ENCODE data around the gene MEP1A. TPM values are rescaled to one million over a fixed set of nuclear protein-coding genes. Genes with fewer than 3 reads are reported as not detected.

The MEP1A gene
- total and polyA plus RNA-seq, 9 of the 15 experiments (the other 6 are each of a cell fraction or from before 2014, with no cell fraction given): not detected

DNA sequence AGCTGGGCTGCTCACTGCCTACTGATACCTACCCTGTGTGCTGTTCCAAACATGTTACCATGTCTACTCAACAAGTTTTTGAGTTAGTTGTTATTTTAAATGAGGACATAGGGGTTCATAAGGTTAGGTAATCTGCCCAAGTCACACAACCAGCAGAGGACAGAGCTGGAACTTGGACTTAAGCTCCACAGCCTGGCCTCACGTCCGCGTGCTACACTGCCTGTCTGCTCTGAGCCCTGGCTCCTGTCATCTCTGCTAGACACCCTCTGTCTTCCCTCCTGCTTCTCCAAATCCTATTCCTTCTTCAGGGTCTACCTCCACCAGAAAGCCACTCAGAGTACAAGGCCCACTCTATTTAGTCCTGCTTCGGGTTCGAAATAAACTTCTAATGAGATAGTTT, 28.2 kb upstream of the MEP1A start:
- ATAC-seq (no peak), DNase-seq (ENCODE audit: extremely low read depth in 1 of 4, low spot score in 3 of 4) (no peak), FAIRE-seq (no peak)
- H3K4me3 ChIP-seq: no peak overlapping the region
- H3K9me1 ChIP-seq (ENCODE audit: control insufficient read depth, insufficient read depth, low read length): no peaks in the 10 kb centered on the region
- intact Hi-C loops (cut with micrococcal nuclease) (no loop called here), in situ Hi-C loops (cut with MboI) (no loop called here)
- no TSS peak for BruUV-seq (replicated peaks)
- H3K4me2 ChIP-seq (ENCODE audit: insufficient read depth, low read length): no peak overlapping the region
- no peaks in the 10 kb centered on the region for H4K20me1 ChIP-seq (replicated peaks; ENCODE audit: control insufficient read depth, insufficient read depth, low read length)
- no peak overlapping the region for H2AFZ ChIP-seq (ENCODE audit: low read depth, low read length)
- no peaks in the 10 kb centered on the region for H3K9me3 ChIP-seq (replicated peaks; ENCODE audit: control insufficient read depth, insufficient read depth, low read depth, low read length)
- H3K79me2 ChIP-seq (ENCODE audit: control insufficient read depth, insufficient read depth, low read length): no peaks in the 10 kb centered on the region
- 0% methylated on average over 5 of the region's 5 CpGs for WGBS (ENCODE audit: insufficient coverage, low coverage, missing lambda C conversion rate)
- no peak overlapping the region for H3K27ac ChIP-seq (ENCODE audit: extremely low read depth, low read depth, low read length)
- H3K36me3 ChIP-seq (ENCODE audit: control insufficient read depth, insufficient read depth, low read length): no peaks in the 10 kb centered on the region
- ChIA-PET CTCF (ENCODE audit: low intra/inter-chr PET ratio) (no interaction called here), POLR2A (no interaction called here)
- H3K27me3 ChIP-seq (ENCODE audit: control insufficient read depth in 2 of 2, insufficient read depth in 2 of 2, low read length in 2 of 2): no peaks in the 10 kb centered on the region
- no peak overlapping the region for H3K9ac ChIP-seq (ENCODE audit: insufficient read depth in 1 of 2, low read depth in 2 of 2, low read length in 2 of 2)
- no peaks in the 10 kb centered on the region for H3K4me1 ChIP-seq (replicated peaks in 1 of 2; ENCODE audit: control insufficient read depth in 2 of 2, insufficient read depth in 2 of 2, low read length in 2 of 2)
- TF ChIP-seq MCM2 (IDR thresholded peaks at IDR 0.05; ENCODE audit: low read depth): no peak
- TF ChIP-seq, protein P1, sequence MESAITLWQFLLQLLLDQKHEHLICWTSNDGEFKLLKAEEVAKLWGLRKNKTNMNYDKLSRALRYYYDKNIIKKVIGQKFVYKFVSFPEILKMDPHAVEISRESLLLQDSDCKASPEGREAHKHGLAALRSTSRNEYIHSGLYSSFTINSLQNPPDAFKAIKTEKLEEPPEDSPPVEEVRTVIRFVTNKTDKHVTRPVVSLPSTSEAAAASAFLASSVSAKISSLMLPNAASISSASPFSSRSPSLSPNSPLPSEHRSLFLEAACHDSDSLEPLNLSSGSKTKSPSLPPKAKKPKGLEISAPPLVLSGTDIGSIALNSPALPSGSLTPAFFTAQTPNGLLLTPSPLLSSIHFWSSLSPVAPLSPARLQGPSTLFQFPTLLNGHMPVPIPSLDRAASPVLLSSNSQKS (CRISPR knock-in tag; IDR thresholded peaks at IDR 0.05): no peak

DNA sequence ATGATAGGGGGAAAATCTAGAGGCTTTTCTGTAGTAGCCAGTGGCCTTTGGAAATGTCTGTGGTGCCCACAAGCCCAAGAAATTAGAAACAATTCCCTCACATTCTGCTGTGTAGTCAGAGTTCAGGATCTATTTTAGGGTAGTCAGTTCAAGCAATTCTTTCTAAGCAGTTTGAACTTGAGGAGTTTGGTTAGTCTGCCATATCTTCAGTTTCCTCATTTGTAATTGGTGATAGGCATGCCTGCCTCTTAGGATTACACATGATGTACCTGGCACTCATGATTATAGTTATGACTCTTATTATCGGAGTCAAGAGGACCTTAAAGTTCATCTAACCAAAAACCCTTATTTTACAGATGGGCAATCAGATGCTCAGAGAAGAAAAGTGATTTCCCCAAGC, 21.2 kb upstream of the MEP1A start:
- DNase-seq (ENCODE audit: extremely low read depth in 1 of 4, low spot score in 3 of 4) (no peak), ATAC-seq (no peak), FAIRE-seq (no peak)
- H3K9me3 ChIP-seq (replicated peaks; ENCODE audit: control insufficient read depth, insufficient read depth, low read depth, low read length): no peaks in the 10 kb centered on the region
- H3K4me3 ChIP-seq: no peak overlapping the region
- intact Hi-C loops (cut with micrococcal nuclease) (no loop called here), in situ Hi-C loops (cut with MboI) (no loop called here)
- H3K9me1 ChIP-seq (ENCODE audit: control insufficient read depth, insufficient read depth, low read length): no peaks in the 10 kb centered on the region
- TF ChIP-seq RBM22 (IDR thresholded peaks at IDR 0.05; ENCODE audit: low read depth, low read length, poor library complexity, severe bottlenecking) (no peak), ZEB2 (IDR thresholded peaks at IDR 0.05) (no peak)
- H3K27ac ChIP-seq (ENCODE audit: extremely low read depth, low read depth, low read length): no peak overlapping the region
- peaks cover 0 to 11% of the 10 kb centered on the region in 2 experiments; a peak in 1 of 5 replicates for H3K27me3 ChIP-seq (ENCODE audit: control insufficient read depth in 2 of 2, insufficient read depth in 2 of 2, low read length in 2 of 2)
- ChIA-PET POLR2A (no interaction called here), CTCF (ENCODE audit: low intra/inter-chr PET ratio) (no interaction called here)
- H3K4me1 ChIP-seq (replicated peaks in 1 of 2; ENCODE audit: control insufficient read depth in 2 of 2, insufficient read depth in 2 of 2, low read length in 2 of 2): peaks cover 2 to 4% of the 10 kb centered on the region in 2 experiments; a peak in 2 of 5 replicates
- H3K4me2 ChIP-seq (ENCODE audit: insufficient read depth, low read length): no peak overlapping the region
- no TSS peak for BruUV-seq (replicated peaks)
- H4K20me1 ChIP-seq (replicated peaks; ENCODE audit: control insufficient read depth, insufficient read depth, low read length): no peaks in the 10 kb centered on the region
- no peak overlapping the region for H2AFZ ChIP-seq (ENCODE audit: low read depth, low read length)
- no peak overlapping the region for H3K9ac ChIP-seq (ENCODE audit: insufficient read depth in 1 of 2, low read depth in 2 of 2, low read length in 2 of 2)
- H3K36me3 ChIP-seq (ENCODE audit: control insufficient read depth, insufficient read depth, low read length): no peaks in the 10 kb centered on the region
- no peaks in the 10 kb centered on the region for H3K79me2 ChIP-seq (ENCODE audit: control insufficient read depth, insufficient read depth, low read length)
- 4% methylated on average over 1 of the region's 1 CpG for WGBS (ENCODE audit: insufficient coverage, low coverage, missing lambda C conversion rate)

Data from K562 (cell line).